GM12874 (cell line): ENCODE results near the gene KLHL34.

Source experiments
- CTCF ChIP-seq: IDR thresholded peaks from 2 replicates; pipeline ENCODE4 v1.5.1; 2011; ENCODE audit warnings: low read depth, mild to moderate bottlenecking, control low read depth, low read length, moderate library complexity; ENCODE audit not compliant: insufficient read depth

KLHL34 gene

DNA sequence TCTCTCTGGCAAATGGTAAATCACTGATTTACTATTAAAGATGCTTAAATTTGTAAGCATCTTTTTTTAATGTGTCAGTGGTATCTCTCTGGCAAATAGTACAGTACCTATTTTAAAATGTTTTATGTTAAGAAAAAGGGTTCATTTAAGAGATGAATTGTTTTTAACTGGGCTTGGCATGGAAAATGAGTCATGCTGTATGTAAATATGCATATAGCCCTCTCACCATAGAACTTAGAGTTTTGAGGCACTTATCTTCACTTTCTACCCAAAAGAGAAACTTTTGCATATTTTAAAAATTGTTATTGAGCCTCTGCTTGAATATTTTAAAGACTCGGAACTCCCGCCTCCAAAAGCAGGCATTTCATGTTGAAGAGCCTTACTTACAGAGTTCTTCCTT, 37.9 kb downstream of the KLHL34 start:
- TF ChIP-seq CTCF, result no peak

- no peak for TF ChIP-seq CTCF
Measured at GRCh38 chrX:21616386-21616785, 41.7 kb downstream of the KLHL34 start.

DNA sequence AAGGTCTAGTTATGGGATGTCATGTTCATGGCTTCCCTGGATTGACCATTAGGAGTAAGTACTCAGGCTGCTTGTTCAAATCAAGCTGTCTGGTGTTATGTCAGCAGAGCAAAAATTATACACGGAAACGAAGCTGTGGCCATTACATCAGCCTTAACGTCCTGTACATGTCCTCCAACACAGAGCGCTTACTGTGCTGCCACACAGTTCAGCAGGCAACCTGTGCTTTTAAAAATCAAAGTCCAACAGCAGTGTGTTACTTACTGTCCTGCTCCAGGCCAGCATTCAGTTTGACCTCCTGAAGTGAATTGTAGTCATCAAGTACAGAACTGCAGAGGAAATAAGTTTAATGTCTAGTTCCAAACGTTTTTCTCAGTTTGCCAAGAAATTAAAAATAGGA, 46.0 kb downstream of the KLHL34 start:
- no peak for TF ChIP-seq CTCF

GRCh38 chrX:21610168-21610567, 48.0 kb downstream of the KLHL34 start:
- TF ChIP-seq CTCF, result no peak

GRCh38 chrX:21606002-21606401, 52.1 kb downstream of the KLHL34 start:
- no peak for TF ChIP-seq CTCF
